ENCODE results near the gene CAGE1. TPM values are rescaled to one million over a fixed set of nuclear protein-coding genes. Genes with fewer than 3 reads are reported as not detected.

The CAGE1 gene
- total RNA-seq, 2 experiments from 2014 or later = 0.07 to 0.09 TPM

DNA sequence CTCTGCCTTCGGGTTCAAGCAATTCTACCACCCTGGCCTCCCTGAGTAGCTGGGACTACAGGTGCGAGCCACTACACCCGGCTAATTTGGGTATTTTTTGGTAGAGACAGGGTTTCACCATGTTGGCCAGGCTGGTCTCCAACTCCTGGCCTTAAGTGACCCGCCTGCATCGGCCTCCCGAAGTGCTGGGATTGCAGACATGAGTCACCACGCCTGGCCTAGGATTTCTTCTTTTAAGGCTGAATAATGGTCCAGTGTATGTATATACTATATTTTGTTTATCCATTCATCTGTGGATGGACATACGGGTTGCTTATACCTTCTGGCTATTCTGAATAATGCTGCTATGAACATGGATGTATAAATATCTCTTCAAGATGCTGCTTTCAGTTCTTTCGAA, 17.2 kb upstream of the CAGE1 start:
- H3K4me1 Mint-ChIP-seq = no peaks in the 10 kb centered on the region
- H3K4me3 Mint-ChIP-seq = no peak overlapping the region
- no peaks in the 10 kb centered on the region for H3K9me3 Mint-ChIP-seq (ENCODE audit: low read depth)
- CTCF ChIA-PET = no interaction called here
- no peaks in the 10 kb centered on the region for H3K27me3 Mint-ChIP-seq
- peaks cover 60% of the 10 kb centered on the region for H3K36me3 Mint-ChIP-seq (ENCODE audit: low read depth)
- POLR2A ChIA-PET = no interaction called here
- intact Hi-C loops (cut with DNase I, micrococcal nuclease) = no loop called here
- ATAC-seq (no peak), DNase-seq (no peak)
- no peak overlapping the region for H3K27ac Mint-ChIP-seq

DNA sequence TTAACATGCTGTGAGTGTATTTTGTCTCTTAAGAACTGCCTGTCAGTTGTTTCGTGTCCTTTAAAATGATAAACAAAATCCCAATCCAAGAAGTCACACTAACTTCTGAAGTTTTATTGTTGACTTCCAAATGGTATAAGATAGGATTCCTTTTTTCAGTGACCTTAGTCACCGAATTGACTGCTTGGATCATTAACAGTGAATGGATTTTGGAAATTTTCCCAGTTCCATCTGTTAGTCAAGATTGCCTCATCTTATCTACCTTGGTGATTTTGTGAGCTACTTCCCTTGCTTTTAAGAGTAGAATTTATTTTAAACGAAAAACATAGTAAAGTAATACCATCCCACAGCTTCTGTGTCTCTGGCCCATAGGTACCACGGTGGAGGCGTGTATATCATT, 15.0 kb upstream of the CAGE1 start:
- ChIA-PET POLR2A (no interaction called here), CTCF (interaction anchor here (0.5 to 1.1 kb wide), 2 partner anchors 27 to 94 kb away, joined by 3 read pairs; no protein-coding TSS in a partner anchor)
- no peak overlapping the region for H3K4me3 Mint-ChIP-seq
- intact Hi-C loops (cut with DNase I, micrococcal nuclease) = no loop called here
- H3K4me1 Mint-ChIP-seq = no peaks in the 10 kb centered on the region
- no peak overlapping the region for H3K27ac Mint-ChIP-seq
- no peaks in the 10 kb centered on the region for H3K27me3 Mint-ChIP-seq
- DNase-seq = no peak
- H3K36me3 Mint-ChIP-seq (ENCODE audit: low read depth) = peaks cover 54% of the 10 kb centered on the region
- no peak for ATAC-seq
- no peaks in the 10 kb centered on the region for H3K9me3 Mint-ChIP-seq (ENCODE audit: low read depth)

DNA sequence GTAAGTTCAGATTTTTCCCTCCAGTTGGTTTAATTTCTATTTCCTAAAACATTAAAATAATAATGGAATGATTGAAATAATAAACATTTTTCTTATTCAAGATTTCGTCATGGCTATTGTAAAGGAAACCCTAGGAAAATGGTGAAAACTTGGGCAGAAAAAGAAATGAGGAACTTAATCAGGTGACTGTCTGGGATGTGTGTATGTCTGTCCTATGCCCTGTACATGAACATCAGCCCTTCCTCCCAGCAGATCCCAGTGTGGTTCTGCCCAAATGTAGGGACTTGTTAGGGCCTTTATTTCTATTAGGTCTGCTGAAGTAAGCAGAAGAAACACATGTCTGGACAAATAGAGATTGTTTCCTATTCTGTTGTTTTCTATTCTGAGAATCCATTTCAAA, 13.2 kb upstream of the CAGE1 start:
- POLR2A ChIA-PET = no interaction called here
- peaks cover 57% of the 10 kb centered on the region for H3K36me3 Mint-ChIP-seq (ENCODE audit: low read depth)
- H3K9me3 Mint-ChIP-seq (ENCODE audit: low read depth) = no peaks in the 10 kb centered on the region
- DNase-seq = no peak
- intact Hi-C loops (cut with DNase I, micrococcal nuclease) = no loop called here
- no peak for ATAC-seq
- no peak overlapping the region for H3K4me3 Mint-ChIP-seq
- H3K27me3 Mint-ChIP-seq = no peaks in the 10 kb centered on the region
- H3K27ac Mint-ChIP-seq = no peak overlapping the region
- CTCF ChIA-PET = interaction anchor here (0.6 kb wide), 1 partner anchor 1090 kb away, joined by 3 read pairs; no protein-coding TSS in a partner anchor
- H3K4me1 Mint-ChIP-seq = no peaks in the 10 kb centered on the region

DNA sequence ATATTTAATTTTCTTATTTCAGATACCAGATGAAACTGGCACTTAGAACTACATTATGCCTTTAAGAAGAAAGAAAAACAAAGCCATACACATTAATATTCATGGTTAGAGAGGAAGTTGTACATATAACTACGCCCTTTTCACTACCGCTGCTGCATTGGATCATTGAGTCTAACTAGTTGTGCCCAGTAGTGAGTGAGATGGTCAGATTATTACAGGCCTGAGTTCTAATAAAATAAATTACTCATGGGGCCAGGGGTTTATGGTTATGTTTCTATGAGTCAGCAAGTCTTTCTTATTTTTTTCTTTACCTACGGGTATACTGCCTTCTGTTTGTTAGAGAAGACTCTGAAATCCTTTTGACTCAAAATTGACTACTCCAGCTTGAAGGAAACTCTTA, 11.5 kb upstream of the CAGE1 start:
- ChIA-PET CTCF (interaction anchor here (1.4 kb wide), 1 partner anchor 11 kb away, joined by 4 read pairs; no protein-coding TSS in a partner anchor), POLR2A (interaction anchor here (0.7 to 1.4 kb wide), 2 partner anchors 10 to 12 kb away, joined by 3 read pairs; partner anchors contain the start of genes CAGE1 and RIOK1)
- H3K27ac Mint-ChIP-seq = no peak overlapping the region
- intact Hi-C loops (cut with DNase I, micrococcal nuclease) = no loop called here
- ATAC-seq (no peak), DNase-seq (no peak)
- no peak overlapping the region for H3K4me3 Mint-ChIP-seq
- H3K4me1 Mint-ChIP-seq = no peaks in the 10 kb centered on the region
- H3K9me3 Mint-ChIP-seq (ENCODE audit: low read depth) = no peaks in the 10 kb centered on the region
- peaks cover 48% of the 10 kb centered on the region for H3K36me3 Mint-ChIP-seq (ENCODE audit: low read depth)
- H3K27me3 Mint-ChIP-seq = no peaks in the 10 kb centered on the region

DNA sequence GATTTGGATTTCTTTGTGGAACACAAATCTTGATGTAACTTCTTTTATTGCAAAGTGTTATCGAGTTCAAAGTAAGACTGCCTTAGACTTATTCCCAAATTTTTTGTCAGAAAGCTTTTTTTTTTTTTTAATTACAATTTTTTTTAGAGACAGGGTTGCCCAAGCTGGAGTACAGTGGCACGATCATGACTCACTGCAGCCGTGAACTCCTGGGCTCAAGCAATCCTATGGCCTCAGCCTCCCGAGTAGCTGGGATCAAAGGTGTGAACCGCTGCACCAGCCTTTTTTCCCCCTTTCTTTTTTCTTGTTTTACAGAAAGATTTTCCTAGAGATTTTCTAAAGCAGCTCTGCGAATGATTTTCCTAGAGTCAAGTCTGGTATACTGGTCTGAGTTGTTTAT, 2.9 kb upstream of the CAGE1 start:
- Mint-ChIP-seq H3K4me1 (peaks cover 42% of the 10 kb centered on the region), H3K36me3 (ENCODE audit: low read depth) (peaks cover 48% of the 10 kb centered on the region), H3K27ac (no peak overlapping the region), H3K9me3 (ENCODE audit: low read depth) (no peaks in the 10 kb centered on the region), H3K4me3 (no peak overlapping the region), H3K27me3 (no peaks in the 10 kb centered on the region)
- ATAC-seq (no peak), DNase-seq (no peak)
- POLR2A ChIA-PET = interaction anchor here (1.3 kb wide), 1 partner anchor 81 kb away, joined by 3 read pairs; no protein-coding TSS in a partner anchor
- intact Hi-C loops (cut with DNase I, micrococcal nuclease) = loop anchor here in 1 of 2 experiments (5.0 kb wide), 1 partner anchor 115 kb away; no protein-coding TSS in a partner anchor
- CTCF ChIA-PET = interaction anchor here (1.0 to 1.6 kb wide), 3 partner anchors 54 to 117 kb away, joined by 3 to 4 read pairs (median 3); no protein-coding TSS in a partner anchor

DNA sequence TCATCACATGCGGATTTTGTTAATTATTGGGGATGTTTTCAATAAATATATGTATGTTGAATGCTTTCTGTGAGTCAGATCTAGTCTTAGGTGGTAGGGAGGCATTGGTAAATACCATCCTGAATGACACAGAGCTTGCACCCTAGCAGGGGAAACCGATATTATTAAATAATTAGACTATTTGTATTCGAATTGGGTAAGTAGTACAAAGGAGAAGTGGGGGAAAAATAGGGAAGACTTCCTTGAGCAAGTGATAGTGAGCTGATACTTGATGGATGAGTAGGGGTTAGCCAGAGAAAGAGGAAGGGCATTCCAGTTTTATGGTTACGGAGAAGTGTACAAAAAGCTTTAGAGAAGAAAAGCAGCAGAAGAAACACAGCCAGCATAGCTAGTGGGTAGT, 1.6 kb upstream of the CAGE1 start:
- Mint-ChIP-seq H3K36me3 (ENCODE audit: low read depth) (peaks cover 45% of the 10 kb centered on the region), H3K4me3 (peak overlapping the region; percentile 88), H3K9me3 (ENCODE audit: low read depth) (no peaks in the 10 kb centered on the region), H3K27me3 (no peaks in the 10 kb centered on the region), H3K4me1 (peaks cover 42% of the 10 kb centered on the region), H3K27ac (peak overlapping the region; percentile 99)
- POLR2A ChIA-PET = no interaction called here
- DNase-seq = no peak
- no peak for ATAC-seq
- intact Hi-C loops (cut with DNase I, micrococcal nuclease) = loop anchor here in 1 of 2 experiments (5.0 kb wide), 1 partner anchor 114 kb away; no protein-coding TSS in a partner anchor
- CTCF ChIA-PET = interaction anchor here (0.6 to 0.8 kb wide), 3 partner anchors 11 to 125 kb away, joined by 3 to 4 read pairs (median 3); no protein-coding TSS in a partner anchor

DNA sequence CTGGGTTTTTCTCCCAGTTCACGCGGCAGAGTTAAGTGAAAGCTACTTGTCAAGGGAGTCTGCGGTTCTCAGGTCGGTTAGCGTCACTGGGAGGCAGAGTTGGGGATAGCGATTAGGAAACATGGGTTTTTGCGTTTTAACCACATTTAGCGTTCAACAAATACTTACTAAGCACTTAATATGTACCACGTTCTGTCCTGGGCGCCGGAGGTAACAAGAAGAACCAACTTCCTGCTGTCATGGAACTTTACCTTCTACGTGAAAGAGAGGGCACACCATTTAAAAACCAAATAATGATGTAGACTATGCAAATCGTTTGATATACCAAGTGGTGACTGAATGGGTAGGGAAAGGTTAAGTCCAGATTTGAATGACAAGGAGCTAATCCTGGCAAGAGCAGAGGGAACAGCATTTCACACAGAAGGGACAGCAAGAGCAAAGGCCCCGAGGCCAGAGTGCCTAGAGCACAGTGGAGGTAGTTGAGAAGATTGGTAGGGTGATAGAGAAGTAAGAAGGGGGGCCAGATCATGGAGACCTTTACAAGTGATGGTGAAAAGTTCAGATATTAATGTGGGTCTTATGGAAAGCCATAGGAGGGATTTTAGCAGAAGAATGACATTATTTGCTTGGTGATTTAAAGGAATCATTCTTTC, 810 bp upstream of the CAGE1 start:
- ATAC-seq (peak; percentile 3), DNase-seq (no peak)
- peak overlapping the region; percentile 99 for H3K27ac Mint-ChIP-seq
- peaks cover 40% of the 10 kb centered on the region for H3K36me3 Mint-ChIP-seq (ENCODE audit: low read depth)
- intact Hi-C loops (cut with DNase I, micrococcal nuclease) = loop anchor here (1.0 to 5.0 kb wide), 2 partner anchors 113 to 674 kb away; partner anchors contain the start of gene BLOC1S5 (in 1 of the 2)
- peak overlapping the region; percentile 88 for H3K4me3 Mint-ChIP-seq
- H3K9me3 Mint-ChIP-seq (ENCODE audit: low read depth) = no peaks in the 10 kb centered on the region
- CTCF ChIA-PET = interaction anchor here (0.6 to 1.6 kb wide), 6 partner anchors 30 to 669 kb away, joined by 3 to 4 read pairs (median 3); no protein-coding TSS in a partner anchor
- POLR2A ChIA-PET = interaction anchor here (0.5 to 2.2 kb wide), 5 partner anchors 10 to 199 kb away, joined by 3 to 9 read pairs (median 3); partner anchors contain the start of genes SNRNP48 and SSR1
- peaks cover 42% of the 10 kb centered on the region for H3K4me1 Mint-ChIP-seq
- H3K27me3 Mint-ChIP-seq = no peaks in the 10 kb centered on the region

DNA sequence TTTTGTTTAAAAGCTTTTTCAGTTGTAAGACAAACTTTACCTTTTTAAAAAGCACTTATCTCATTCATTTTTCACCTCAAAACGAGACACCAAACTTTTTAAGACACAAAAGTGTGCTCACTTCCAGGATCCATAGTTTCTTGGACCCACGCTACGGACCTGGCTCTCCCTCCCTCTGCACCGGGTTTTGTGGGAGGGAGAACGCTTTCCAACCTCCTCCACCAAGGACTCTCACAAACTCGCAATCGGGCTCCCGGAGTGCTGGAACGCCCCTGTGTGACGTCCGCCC, 436 bp downstream of the CAGE1 start:
- Mint-ChIP-seq H3K27ac (peak overlapping the region; percentile 99), H3K36me3 (ENCODE audit: low read depth) (peaks cover 31% of the 10 kb centered on the region), H3K9me3 (ENCODE audit: low read depth) (no peaks in the 10 kb centered on the region), H3K4me3 (peak overlapping the region; percentile 88), H3K27me3 (no peaks in the 10 kb centered on the region), H3K4me1 (peaks cover 42% of the 10 kb centered on the region)
- no peak for DNase-seq
- intact Hi-C loops (cut with DNase I, micrococcal nuclease) = loop anchor here (1.0 to 5.0 kb wide), 8 partner anchors 76 to 1046 kb away; partner anchors contain the start of genes SNRNP48 (in 2 of the 2), SSR1 (in 2 of the 2), EEF1E1 (in 1 of the 2) and SLC35B3 (in 1 of the 2)
- no peak for ATAC-seq
- ChIA-PET CTCF (interaction anchor here (1.0 to 1.6 kb wide), 6 partner anchors 64 to 667 kb away, joined by 3 to 4 read pairs (median 3); no protein-coding TSS in a partner anchor), POLR2A (interaction anchor here (0.6 to 2.2 kb wide), 6 partner anchors 12 to 76 kb away, joined by 3 to 9 read pairs (median 3); partner anchors contain the start of gene SSR1)

DNA sequence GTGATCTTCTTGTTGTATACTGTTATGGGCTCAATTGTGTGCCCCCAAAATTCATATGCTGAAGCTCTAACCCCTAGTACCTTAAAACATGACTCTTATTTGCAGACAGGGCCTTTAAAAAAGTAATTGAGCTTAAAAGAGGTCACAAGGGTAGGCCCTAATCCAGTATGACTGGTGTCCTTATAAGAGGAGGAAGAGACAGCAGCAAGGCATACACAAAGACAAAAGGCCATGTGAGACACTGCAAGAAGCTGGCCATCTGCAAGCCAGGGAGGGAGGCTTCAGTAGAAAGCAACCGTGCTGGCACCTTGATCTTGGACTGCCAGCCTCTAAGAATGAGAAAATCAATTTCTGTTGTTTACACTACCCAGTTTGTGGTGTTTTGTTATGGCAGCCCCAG, 8.4 kb downstream of the CAGE1 start:
- Mint-ChIP-seq H3K4me1 (no peaks in the 10 kb centered on the region), H3K27me3 (peaks cover 4% of the 10 kb centered on the region), H3K9me3 (ENCODE audit: low read depth) (no peaks in the 10 kb centered on the region), H3K27ac (no peak overlapping the region), H3K4me3 (no peak overlapping the region), H3K36me3 (ENCODE audit: low read depth) (no peaks in the 10 kb centered on the region)
- CTCF ChIA-PET = no interaction called here
- POLR2A ChIA-PET = interaction anchor here (0.7 kb wide), 1 partner anchor 157 kb away, joined by 3 read pairs; no protein-coding TSS in a partner anchor
- intact Hi-C loops (cut with DNase I, micrococcal nuclease) = no loop called here
- ATAC-seq (no peak), DNase-seq (no peak)

DNA sequence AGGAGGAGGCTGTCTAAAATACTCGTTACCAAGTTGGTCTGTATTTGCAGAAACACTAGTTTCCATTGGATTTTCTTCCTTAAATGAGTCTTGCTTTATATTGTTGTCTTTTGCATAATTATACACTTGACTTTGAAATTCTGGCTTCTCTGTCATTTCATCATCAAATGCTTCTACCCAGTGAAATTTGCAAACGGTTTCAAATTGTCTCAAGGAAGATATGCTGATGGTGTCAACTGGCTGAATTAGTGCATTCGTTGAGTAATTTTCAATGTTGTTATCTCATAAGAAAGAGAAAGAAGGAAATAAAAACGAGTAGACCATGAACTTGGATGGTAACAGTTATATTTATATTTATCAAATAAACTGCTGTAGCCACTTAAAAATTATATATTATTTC, 10.8 kb downstream of the CAGE1 start:
- POLR2A ChIA-PET = interaction anchor here (0.7 kb wide), 1 partner anchor 42 kb away, joined by 5 read pairs; no protein-coding TSS in a partner anchor
- H3K9me3 Mint-ChIP-seq (ENCODE audit: low read depth) = no peaks in the 10 kb centered on the region
- no peak for DNase-seq
- H3K27me3 Mint-ChIP-seq = peaks cover 4% of the 10 kb centered on the region
- no peaks in the 10 kb centered on the region for H3K36me3 Mint-ChIP-seq (ENCODE audit: low read depth)
- no peak for ATAC-seq
- H3K4me1 Mint-ChIP-seq = peaks cover 3% of the 10 kb centered on the region
- intact Hi-C loops (cut with DNase I, micrococcal nuclease) = no loop called here
- H3K27ac Mint-ChIP-seq = no peak overlapping the region
- CTCF ChIA-PET = no interaction called here
- no peak overlapping the region for H3K4me3 Mint-ChIP-seq

DNA sequence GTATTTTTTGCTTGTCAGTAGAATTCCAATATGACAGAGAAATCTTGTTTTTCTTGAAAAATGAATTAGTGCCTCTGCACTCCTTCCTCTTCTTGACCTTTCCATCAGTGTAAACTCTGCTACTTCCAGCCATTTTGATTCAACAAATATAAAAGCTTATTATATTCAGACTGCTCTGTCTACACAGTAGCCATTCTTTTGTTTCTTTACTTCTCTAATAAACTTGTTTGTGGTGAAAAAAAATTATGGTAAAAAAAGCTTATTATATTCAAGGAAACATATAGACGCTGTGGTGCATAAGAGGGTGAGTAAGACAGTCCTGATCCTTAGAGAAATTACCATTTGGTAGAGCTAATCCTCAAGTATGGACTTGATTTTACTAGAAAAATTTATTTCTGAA, 11.6 kb downstream of the CAGE1 start:
- Mint-ChIP-seq H3K9me3 (ENCODE audit: low read depth) (no peaks in the 10 kb centered on the region), H3K4me1 (peaks cover 4% of the 10 kb centered on the region), H3K36me3 (ENCODE audit: low read depth) (no peaks in the 10 kb centered on the region), H3K27me3 (peaks cover 4% of the 10 kb centered on the region), H3K27ac (no peak overlapping the region), H3K4me3 (no peak overlapping the region)
- CTCF ChIA-PET = no interaction called here
- DNase-seq = no peak
- no peak for ATAC-seq
- intact Hi-C loops (cut with DNase I, micrococcal nuclease) = no loop called here
- POLR2A ChIA-PET = no interaction called here

DNA sequence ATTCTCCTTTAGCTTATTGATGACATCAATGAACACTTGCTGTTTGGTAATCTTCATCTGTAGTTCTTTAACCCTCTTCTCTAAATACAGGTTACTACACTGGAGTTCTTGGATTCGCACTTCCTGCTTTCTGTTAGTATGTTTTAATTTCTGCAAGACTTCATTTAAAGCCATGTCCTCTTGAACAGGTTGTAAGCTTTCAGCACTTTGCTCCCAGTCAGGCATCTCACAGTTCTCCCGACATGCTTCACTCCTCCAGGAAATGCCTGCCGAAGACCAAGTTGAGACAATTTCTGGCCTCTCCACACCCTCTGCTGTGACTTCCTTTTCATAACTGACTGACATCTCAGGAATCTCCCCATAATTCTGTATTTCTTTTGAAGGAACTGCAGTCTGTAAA, 15.8 kb downstream of the CAGE1 start:
- ChIA-PET CTCF (interaction anchor here (0.7 kb wide), 2 partner anchors 149 to 514 kb away, joined by 3 read pairs; no protein-coding TSS in a partner anchor), POLR2A (no interaction called here)

More for the DNA sequence above, 15.8 kb downstream of the CAGE1 start:
- Mint-ChIP-seq H3K27ac (no peak overlapping the region), H3K36me3 (ENCODE audit: low read depth) (no peaks in the 10 kb centered on the region), H3K4me3 (no peak overlapping the region), H3K27me3 (peaks cover 4% of the 10 kb centered on the region), H3K9me3 (ENCODE audit: low read depth) (no peaks in the 10 kb centered on the region), H3K4me1 (peaks cover 4% of the 10 kb centered on the region)
- no peak for DNase-seq
- no peak for ATAC-seq
- intact Hi-C loops (cut with DNase I, micrococcal nuclease) = no loop called here

Measured in activated CD4-positive, alpha-beta T cell treated with anti-CD3 and anti-CD28 coated beads for 36 hours (primary cell).